Superior temporal gyrus (tissue), 1 donor: Measurements from ENCODE around the gene RASSF5.

ENCODE experiments used
- DNase-seq: peaks from one replicate; pipeline ENCODE4 v3.0.0-alpha.2; 2016; ENCODE audit errors: extremely low spot score

RASSF5 gene

GRCh38 chr1:206634365-206635079 is 127.2 kb downstream of the RASSF5 start:
- DNase-seq: peak; percentile 98

DNA sequence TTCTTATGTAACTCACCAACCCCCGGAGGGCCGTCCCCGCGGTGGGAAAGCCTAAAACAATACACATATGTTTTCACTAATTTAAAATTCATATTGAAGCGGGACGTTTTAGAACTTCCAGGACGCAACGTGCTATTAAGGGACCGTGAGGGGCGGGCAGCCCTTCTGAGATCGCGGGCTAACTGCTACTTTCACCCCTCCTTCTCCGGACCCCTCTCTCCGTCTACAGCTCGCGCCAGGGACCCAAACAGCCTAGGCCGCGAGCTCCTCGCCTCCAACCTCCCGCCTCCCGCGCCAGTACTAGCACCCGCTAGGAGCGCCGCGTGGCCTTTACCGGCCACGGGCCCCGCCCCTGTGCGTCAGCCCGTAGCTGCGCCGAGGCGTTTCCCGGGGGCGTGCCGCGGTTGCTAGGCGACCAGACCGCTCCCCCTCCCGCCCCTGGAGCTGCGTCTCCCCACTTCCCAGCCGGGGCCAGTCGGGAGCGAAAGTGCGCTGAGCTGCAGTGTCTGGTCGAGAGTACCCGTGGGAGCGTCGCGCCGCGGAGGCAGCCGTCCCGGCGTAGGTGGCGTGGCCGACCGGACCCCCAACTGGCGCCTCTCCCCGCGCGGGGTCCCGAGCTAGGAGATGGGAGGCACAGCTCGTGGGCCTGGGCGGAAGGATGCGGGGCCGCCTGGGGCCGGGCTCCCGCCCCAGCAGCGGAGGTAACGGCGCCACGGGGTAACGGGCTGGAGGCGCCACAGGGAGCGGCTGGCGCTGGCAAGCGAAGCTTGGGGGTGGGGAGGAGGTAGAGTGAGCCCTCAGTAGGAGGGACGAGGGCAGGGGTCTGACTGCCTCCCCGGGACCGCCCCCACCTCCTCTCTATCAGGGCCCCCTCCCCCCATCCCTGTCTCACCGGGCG is 128.0 kb downstream of the RASSF5 start, which contains the start of gene DYRK3:
TSS of gene DYRK3 (plus strand) at position 457 of the 898 bp plus-strand sequence. CDS start at position 625, 168 bp downstream.
- peak; percentile 84 for DNase-seq

DNA sequence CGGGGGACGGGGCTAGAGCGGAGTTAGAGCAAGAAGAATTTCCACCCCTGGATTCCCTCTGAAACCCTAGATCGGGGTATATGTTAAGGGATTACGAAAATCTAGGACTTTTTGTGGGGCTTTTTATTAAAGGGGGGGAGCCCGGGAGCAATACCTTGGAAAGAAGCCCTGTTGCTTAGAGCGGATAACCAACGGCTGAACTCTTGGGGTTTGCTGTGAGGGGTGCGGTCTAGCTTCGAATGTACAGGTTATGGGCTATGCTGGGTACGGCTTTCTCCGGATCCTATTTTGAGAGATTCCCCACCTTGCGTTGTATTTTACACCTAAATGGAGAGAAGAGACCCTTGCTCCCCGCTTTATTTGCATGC is 128.6 kb downstream of the RASSF5 start:
- no peak for DNase-seq

DNA sequence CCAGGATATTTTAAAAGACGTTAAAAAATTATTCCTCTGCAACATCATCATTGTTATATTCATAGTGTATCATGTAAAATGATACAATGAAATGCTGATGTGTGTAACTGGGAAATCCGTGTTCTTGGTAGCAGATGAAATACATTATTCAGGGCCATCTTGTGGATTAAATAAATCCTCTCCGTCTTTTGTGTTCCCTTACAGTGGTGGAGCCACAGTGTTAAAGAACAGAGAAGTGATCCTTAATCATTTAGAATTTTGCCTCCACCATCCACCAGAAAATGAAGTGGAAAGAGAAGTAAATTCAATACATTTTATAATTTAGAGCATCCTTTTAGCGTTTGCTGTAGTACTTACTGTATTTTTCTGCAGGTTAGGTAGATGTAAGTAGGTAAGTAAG is 129.3 kb downstream of the RASSF5 start:
- DNase-seq: peak; percentile 28

GRCh38 chr1:206637605-206638004 is 130.3 kb downstream of the RASSF5 start:
- no peak for DNase-seq
